Neuronal stem cell (in vitro differentiated cells): ENCODE data around the gene PHKA2.

Experiments
- DNase-seq: peaks from one replicate; pipeline ENCODE4 v3.0.0-alpha.2; 2013; ENCODE audit warnings: low spot score
- H2AFZ ChIP-seq: one replicate; pipeline ENCODE4 v1.6.1; 2013; ENCODE audit warnings: mild to moderate bottlenecking, low read length, inconsistent platforms
- H2AK5ac ChIP-seq: 2 replicates; pipeline ENCODE4 v1.6.1; 2013; ENCODE audit warnings: low read depth, mild to moderate bottlenecking, inconsistent platforms, low read length, moderate library complexity, mixed read lengths
- H2BK120ac ChIP-seq: 2 replicates; pipeline ENCODE4 v1.6.1; 2013; ENCODE audit warnings: low read depth, mild to moderate bottlenecking, inconsistent platforms, low read length, moderate library complexity, mixed read lengths
- H2BK12ac ChIP-seq: one replicate; pipeline ENCODE4 v1.6.1; 2013; ENCODE audit warnings: low read length, inconsistent platforms
- H2BK15ac ChIP-seq: 2 replicates; pipeline ENCODE4 v1.6.1; 2013; ENCODE audit warnings: mild to moderate bottlenecking, low read length, inconsistent platforms, mixed read lengths
- H2BK5ac ChIP-seq: one replicate; pipeline ENCODE4 v1.6.1; 2013; ENCODE audit warnings: inconsistent platforms, mild to moderate bottlenecking, low read length, moderate library complexity
- H3K14ac ChIP-seq: one replicate; pipeline ENCODE4 v1.6.1; 2013; ENCODE audit warnings: low read length, inconsistent platforms
- H3K18ac ChIP-seq: 2 replicates; pipeline ENCODE4 v1.6.1; 2013; ENCODE audit warnings: low read length, inconsistent platforms
- H3K23ac ChIP-seq: 2 replicates; pipeline ENCODE4 v1.6.1; 2013; ENCODE audit warnings: low read depth, mild to moderate bottlenecking, mixed read lengths, low read length, inconsistent platforms; ENCODE audit not compliant: poor library complexity
- H3K27ac ChIP-seq: replicated peaks from 3 replicates; pipeline ENCODE4 v1.5.1; 2013; ENCODE audit warnings: low read length, inconsistent platforms
- H3K27me3 ChIP-seq, 3 experiments: 2 replicates each; pipeline ENCODE4 v1.6.1; 2013; ENCODE audit warnings: low read length in 3 of 3, mild to moderate bottlenecking in 2 of 3, inconsistent platforms in 1 of 3, low read depth in 1 of 3, mixed read lengths in 1 of 3, moderate library complexity in 1 of 3; ENCODE audit not compliant: control insufficient read depth in 3 of 3, insufficient read depth in 3 of 3
- H3K36me3 ChIP-seq, 2 donors: replicated peaks in 1 of 2; 2 replicates each; pipeline ENCODE4 v1.6.1; 2013; ENCODE audit warnings: low read length in 2 of 2; ENCODE audit not compliant: control insufficient read depth in 2 of 2, insufficient read depth in 2 of 2
- H3K4ac ChIP-seq: 2 replicates; pipeline ENCODE4 v1.6.1; 2013; ENCODE audit warnings: inconsistent platforms, mild to moderate bottlenecking, low read length, moderate library complexity
- H3K4me1 ChIP-seq, 2 donors: 1 replicate in 1 of 2; 2 replicates in 1 of 2; pipeline ENCODE4 v1.6.1; 2013; ENCODE audit warnings: low read length in 2 of 2, low read depth in 1 of 2; ENCODE audit not compliant: control insufficient read depth in 2 of 2, insufficient read depth in 1 of 2
- H3K4me2 ChIP-seq: one replicate; pipeline ENCODE4 v1.6.1; 2013; ENCODE audit warnings: mild to moderate bottlenecking, low read length, inconsistent platforms; ENCODE audit not compliant: insufficient read depth, poor library complexity, severe bottlenecking
- H3K4me3 ChIP-seq, 2 donors: 2 replicates each; pipeline ENCODE4 v1.5.1; 2013; ENCODE audit warnings: low read length in 2 of 2, mild to moderate bottlenecking in 2 of 2, inconsistent platforms in 1 of 2, moderate library complexity in 1 of 2
- H3K79me1 ChIP-seq: one replicate; pipeline ENCODE4 v1.6.1; 2013; ENCODE audit warnings: low read depth, mild to moderate bottlenecking, inconsistent platforms, low read length, moderate library complexity
- H3K9ac ChIP-seq: one replicate; pipeline ENCODE4 v1.6.1; 2013; ENCODE audit warnings: mild to moderate bottlenecking, low read depth, low read length, inconsistent platforms; ENCODE audit not compliant: poor library complexity
- H3K9me3 ChIP-seq, 2 donors: replicated peaks in 1 of 2; 2 replicates each; pipeline versions ENCODE3 to v1.6.1; 2013; ENCODE audit warnings: low read length in 2 of 2, mild to moderate bottlenecking in 2 of 2, inconsistent platforms in 1 of 2, low read depth in 1 of 2, mixed read lengths in 1 of 2, moderate library complexity in 1 of 2; ENCODE audit not compliant: control insufficient read depth in 2 of 2, insufficient read depth in 1 of 2
- H4K8ac ChIP-seq: one replicate; pipeline ENCODE4 v1.6.1; 2013; ENCODE audit warnings: low read depth, mild to moderate bottlenecking, inconsistent platforms, low read length, moderate library complexity
- H4K91ac ChIP-seq: one replicate; pipeline ENCODE4 v1.6.1; 2013; ENCODE audit warnings: low read length, low read depth, mild to moderate bottlenecking, inconsistent platforms; ENCODE audit not compliant: poor library complexity
- WGBS, 2 donors: extraction: QIAGEN DNeasy Blood & Tissue Kit; methylation state at CpG; one replicate each; pipeline ENCODE4 v1.1.7; 2013; ENCODE audit warnings: missing lambda C conversion rate in 2 of 2, mixed read lengths in 1 of 2; ENCODE audit not compliant: insufficient read length in 2 of 2, insufficient replicate concordance in 1 of 2; ENCODE audit errors: extremely low coverage in 2 of 2; 5-methylcytosine and 5-hydroxymethylcytosine counted together

Gene PHKA2

DNA sequence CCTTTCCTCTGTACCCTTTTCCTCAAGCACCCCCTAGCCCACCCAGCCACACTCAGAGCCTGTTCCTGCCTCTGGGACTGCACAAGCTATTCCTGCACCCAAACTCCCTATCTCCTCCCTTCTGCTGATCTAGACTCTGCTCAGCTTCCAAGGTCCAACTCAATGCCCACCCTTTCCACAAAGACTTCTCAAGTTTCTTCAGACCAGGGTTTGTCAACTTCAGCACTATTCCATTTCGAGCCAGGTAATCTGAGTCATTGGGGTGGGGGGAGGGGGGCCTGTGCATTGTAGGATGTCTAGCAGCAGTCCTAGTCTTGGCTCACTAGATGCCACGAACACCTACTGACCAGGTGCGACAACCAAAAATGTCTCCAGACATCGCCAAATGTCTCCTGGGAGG lies 37.3 kb downstream of the PHKA2 start:
- no peak overlapping the region for H3K27ac ChIP-seq
- no peak overlapping the region for H2AK5ac ChIP-seq
- H3K9me3 ChIP-seq: no peaks in the 10 kb centered on the region
- H2BK5ac ChIP-seq: no peak overlapping the region
- H2BK120ac ChIP-seq: no peak overlapping the region
- H3K79me1 ChIP-seq: no peaks in the 10 kb centered on the region
- H3K27me3 ChIP-seq: no peaks in the 10 kb centered on the region
- no peak overlapping the region for H4K91ac ChIP-seq
- H3K4me3 ChIP-seq: no peak overlapping the region
- H2BK15ac ChIP-seq: no peak overlapping the region
- no peak overlapping the region for H3K4me2 ChIP-seq
- no peak overlapping the region for H4K8ac ChIP-seq
- peaks cover 2 to 20% of the 10 kb centered on the region in 2 donors for H3K36me3 ChIP-seq
- H3K9ac ChIP-seq: no peak overlapping the region
- H2AFZ ChIP-seq: no peak overlapping the region
- H3K18ac ChIP-seq: no peak overlapping the region
- no peak overlapping the region for H3K4ac ChIP-seq
- no peak for DNase-seq
- H3K23ac ChIP-seq: no peak overlapping the region
- no peaks in the 10 kb centered on the region for H3K4me1 ChIP-seq
- no peak overlapping the region for H3K14ac ChIP-seq
- WGBS, 2 donors: no CpG with 5 or more reads among the region's 4 CpGs
- H2BK12ac ChIP-seq: no peak overlapping the region

DNA sequence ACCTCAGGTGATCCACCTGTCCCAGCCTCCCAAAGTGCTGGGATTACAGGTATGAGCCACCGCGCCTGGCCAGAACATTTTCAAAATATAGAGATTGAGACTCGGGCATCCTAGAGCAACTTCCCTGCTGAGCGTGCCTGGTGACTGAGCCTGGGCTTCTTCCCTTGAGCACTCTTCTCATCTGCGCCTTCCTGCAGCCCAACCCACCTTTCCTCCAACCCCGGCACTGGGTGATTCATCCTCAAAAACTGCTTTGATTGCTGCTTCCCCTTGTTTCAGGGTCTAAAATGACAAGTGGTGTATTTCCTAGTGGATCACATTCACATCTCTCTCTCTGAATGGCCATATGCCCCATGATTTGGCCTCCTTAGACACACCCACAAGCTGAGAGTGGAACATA lies 37.8 kb downstream of the PHKA2 start:
- Histone ChIP-seq H3K27me3 (no peaks in the 10 kb centered on the region), H4K91ac (no peak overlapping the region), H3K18ac (no peak overlapping the region), H3K4me2 (no peak overlapping the region), H2BK12ac (no peak overlapping the region), H2BK5ac (no peak overlapping the region), H2AFZ (no peak overlapping the region), H4K8ac (no peak overlapping the region), H3K9ac (no peak overlapping the region), H3K23ac (no peak overlapping the region), H3K36me3 (peaks cover 2 to 20% of the 10 kb centered on the region in 2 donors), H2AK5ac (no peak overlapping the region), H3K14ac (no peak overlapping the region), H3K4me1 (no peaks in the 10 kb centered on the region), H2BK120ac (no peak overlapping the region), H3K27ac (no peak overlapping the region), H3K9me3 (no peaks in the 10 kb centered on the region), H3K79me1 (no peaks in the 10 kb centered on the region), H3K4me3 (no peak overlapping the region), H3K4ac (no peak overlapping the region), H2BK15ac (no peak overlapping the region)
- DNase-seq: no peak
- no CpG with 5 or more reads among the region's 6 CpGs for WGBS, 2 donors

DNA sequence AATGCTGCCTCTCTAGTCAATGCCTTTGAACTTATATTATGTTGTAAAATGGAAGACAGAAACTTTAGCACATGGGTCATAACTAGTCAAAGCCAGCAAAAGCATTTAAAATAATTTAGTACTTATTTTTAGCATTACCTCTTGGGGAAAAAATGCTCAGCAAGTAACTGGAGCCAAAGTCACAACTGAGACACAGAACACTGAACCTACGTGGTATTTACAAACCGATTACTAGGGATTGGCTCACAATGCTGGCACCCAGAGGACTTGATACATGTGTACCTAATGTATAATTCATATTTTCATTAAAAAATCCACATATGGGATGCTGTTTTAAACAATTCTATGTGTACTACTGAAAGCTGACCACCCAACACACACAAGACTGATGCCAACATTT lies 38.4 kb downstream of the PHKA2 start:
- no peak overlapping the region for H2BK15ac ChIP-seq
- H3K9me3 ChIP-seq: no peaks in the 10 kb centered on the region
- no peak overlapping the region for H3K18ac ChIP-seq
- no peak overlapping the region for H3K4ac ChIP-seq
- H3K4me2 ChIP-seq: no peak overlapping the region
- no peaks in the 10 kb centered on the region for H3K4me1 ChIP-seq
- H4K91ac ChIP-seq: no peak overlapping the region
- no peak overlapping the region for H3K14ac ChIP-seq
- no peak overlapping the region for H2AK5ac ChIP-seq
- no peak overlapping the region for H3K27ac ChIP-seq
- peaks cover 2 to 20% of the 10 kb centered on the region in 2 donors for H3K36me3 ChIP-seq
- no peak overlapping the region for H4K8ac ChIP-seq
- no CpG with 5 or more reads among the region's 2 CpGs for WGBS, 2 donors
- H3K23ac ChIP-seq: no peak overlapping the region
- no peak overlapping the region for H2AFZ ChIP-seq
- no peak overlapping the region for H2BK120ac ChIP-seq
- H2BK5ac ChIP-seq: no peak overlapping the region
- H2BK12ac ChIP-seq: no peak overlapping the region
- DNase-seq: no peak
- H3K79me1 ChIP-seq: no peaks in the 10 kb centered on the region
- H3K4me3 ChIP-seq: no peak overlapping the region
- no peaks in the 10 kb centered on the region for H3K27me3 ChIP-seq
- H3K9ac ChIP-seq: no peak overlapping the region

DNA sequence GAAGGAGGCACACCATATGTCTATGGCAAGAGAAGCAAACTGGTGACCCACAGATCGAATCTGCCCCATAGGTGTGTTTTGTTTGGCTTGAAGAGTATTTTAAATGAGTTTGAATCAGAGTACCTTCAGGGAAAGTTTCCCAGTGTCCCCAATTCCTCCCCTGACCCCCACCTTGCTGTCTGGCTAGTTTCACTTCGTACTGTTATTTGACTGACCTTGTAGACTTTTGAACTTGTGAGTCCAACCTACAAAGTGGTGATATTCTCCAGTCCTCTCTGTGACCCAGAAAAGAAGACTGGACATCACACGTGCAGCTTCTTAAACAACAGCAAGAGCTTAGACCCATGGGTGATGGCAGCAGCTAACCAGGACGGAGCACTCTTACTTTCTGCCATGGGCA lies 39.4 kb downstream of the PHKA2 start:
- H3K9ac ChIP-seq: no peak overlapping the region
- no CpG with 5 or more reads among the region's 4 CpGs for WGBS, 2 donors
- H2BK15ac ChIP-seq: no peak overlapping the region
- no peaks in the 10 kb centered on the region for H3K4me1 ChIP-seq
- H4K91ac ChIP-seq: no peak overlapping the region
- no peak overlapping the region for H2AFZ ChIP-seq
- H3K4ac ChIP-seq: no peak overlapping the region
- no peak overlapping the region for H2BK12ac ChIP-seq
- H3K79me1 ChIP-seq: no peaks in the 10 kb centered on the region
- H3K4me2 ChIP-seq: no peak overlapping the region
- no peak overlapping the region for H3K27ac ChIP-seq
- no peaks in the 10 kb centered on the region for H3K27me3 ChIP-seq
- no peak overlapping the region for H3K23ac ChIP-seq
- H3K14ac ChIP-seq: no peak overlapping the region
- H3K4me3 ChIP-seq: no peak overlapping the region
- H3K9me3 ChIP-seq: no peaks in the 10 kb centered on the region
- DNase-seq: no peak
- no peak overlapping the region for H3K18ac ChIP-seq
- H4K8ac ChIP-seq: no peak overlapping the region
- H2BK5ac ChIP-seq: no peak overlapping the region
- peaks cover 2 to 20% of the 10 kb centered on the region in 2 donors for H3K36me3 ChIP-seq
- H2AK5ac ChIP-seq: no peak overlapping the region
- H2BK120ac ChIP-seq: no peak overlapping the region
